GM23338 (cell line): ENCODE data around the gene KMT2C. TPM values are rescaled to one million over a fixed set of nuclear protein-coding genes. Genes with fewer than 3 reads are reported as not detected.
"Not testable (repeated sequence)": the region's sequence is repeated elsewhere in the genome, so short reads cannot be mapped to it uniquely, and the experiment has no call there.

Experiments used
- ATAC-seq: fragments of 200-7000 bp; cut with Tn5 transposase; 3 replicates; pipeline ENCODE4 v1.9.1; 2020
- DNase-seq: peaks from one replicate; pipeline ENCODE4 v3.0.0-alpha.2; 2015; ENCODE audit warnings: low spot score
- H2AFZ ChIP-seq: fragments of 200-600 bp; sonication (generic); 2 replicates; pipeline ENCODE4 v1.8.0; 2016; ENCODE audit warnings: antibody characterized with exemption, mild to moderate bottlenecking, moderate library complexity
- H3F3A ChIP-seq: fragments of 200-600 bp; sonication (generic); replicated peaks from 2 replicates; pipeline ENCODE4 v1.8.0; 2017; ENCODE audit warnings: antibody characterized with exemption, mixed run types, low read depth
- H3K27ac ChIP-seq: fragments of 200-600 bp; sonication (generic); 2 replicates; pipeline ENCODE4 v1.6.1; 2016; ENCODE audit warnings: low read depth
- H3K27me3 ChIP-seq: fragments of 200-600 bp; sonication (generic); 2 replicates; pipeline ENCODE4 v1.8.0; 2016; ENCODE audit warnings: mild to moderate bottlenecking, mixed run types, moderate library complexity; ENCODE audit not compliant: insufficient read depth
- H3K36me3 ChIP-seq: fragments of 200-600 bp; sonication (generic); 2 replicates; pipeline ENCODE4 v1.8.0; 2016; ENCODE audit warnings: mild to moderate bottlenecking; ENCODE audit not compliant: insufficient read depth
- H3K4me1 ChIP-seq: fragments of 200-600 bp; sonication (generic); 2 replicates; pipeline ENCODE4 v1.8.0; 2016; ENCODE audit warnings: mild to moderate bottlenecking, moderate library complexity; ENCODE audit not compliant: insufficient read depth
- H3K4me2 ChIP-seq: fragments of 200-600 bp; sonication (generic); 2 replicates; pipeline ENCODE4 v1.7.1; 2017; ENCODE audit warnings: mixed run types
- H3K4me3 ChIP-seq: fragments of 200-600 bp; sonication (generic); 2 replicates; pipeline ENCODE4 v1.6.1; 2016; ENCODE audit warnings: mixed run types
- H3K79me2 ChIP-seq: fragments of 200-600 bp; sonication (generic); replicated peaks from 2 replicates; pipeline ENCODE4 v1.8.0; 2017; ENCODE audit warnings: mild to moderate bottlenecking; ENCODE audit not compliant: insufficient read depth
- H3K9me2 ChIP-seq: fragments of 200-600 bp; sonication (generic); 2 replicates; pipeline ENCODE4 v1.8.0; 2017; ENCODE audit not compliant: insufficient read depth
- H4K20me1 ChIP-seq: fragments of 200-600 bp; sonication (generic); replicated peaks from 2 replicates; pipeline ENCODE4 v1.8.0; 2017; ENCODE audit warnings: mild to moderate bottlenecking; ENCODE audit not compliant: insufficient read depth
- H3K27ac Mint-ChIP-seq: 2 replicates; pipeline ENCODE4 v1.8.0; 2020; ENCODE audit warnings: inconsistent platforms, mild to moderate bottlenecking, moderate library complexity, mixed read lengths
- H3K27me3 Mint-ChIP-seq: 3 replicates; pipeline ENCODE4 v1.8.0; 2022; ENCODE audit warnings: low read depth, mild to moderate bottlenecking, moderate library complexity, mixed read lengths, inconsistent platforms; ENCODE audit not compliant: insufficient read depth, poor library complexity
- H3K36me3 Mint-ChIP-seq: 3 replicates; pipeline ENCODE4 v1.8.0; 2021; ENCODE audit warnings: low read depth, mild to moderate bottlenecking, inconsistent platforms, moderate library complexity, mixed read lengths
- H3K4me1 Mint-ChIP-seq: 3 replicates; pipeline ENCODE4 v1.8.0; 2020; ENCODE audit warnings: mild to moderate bottlenecking, inconsistent platforms, mixed read lengths
- H3K4me3 Mint-ChIP-seq: 3 replicates; pipeline ENCODE4 v1.8.0; 2021; ENCODE audit warnings: moderate library complexity, mild to moderate bottlenecking, inconsistent platforms, mixed read lengths
- H3K9me3 Mint-ChIP-seq: 3 replicates; pipeline ENCODE4 v1.8.0; 2020; ENCODE audit warnings: moderate library complexity, mild to moderate bottlenecking, inconsistent platforms, mixed read lengths
- CREB1 ChIP-seq: fragments of 250-450 bp; sonication (Bioruptor Pico); IDR thresholded peaks from 2 replicates; pipeline ENCODE4 v1.5.0; 2020; ENCODE audit warnings: low read depth, mild to moderate bottlenecking, moderate library complexity
- EZH2phosphoT487 ChIP-seq: fragments of 200-600 bp; sonication (generic); IDR thresholded peaks from one replicate; pipeline ENCODE4 v1.8.1; 2018; ENCODE audit warnings: antibody characterized with exemption; ENCODE audit not compliant: unreplicated experiment
- POLR2AphosphoS5 ChIP-seq: IDR thresholded peaks from 2 replicates; pipeline ENCODE4 v1.6.1; 2016; ENCODE audit warnings: antibody characterized with exemption, low read depth
- polyA plus RNA-seq: library from polyadenylated mRNA; unstranded; fragments of >200 nt; fragmentation: Nextera tagmentation; extraction: Ambion mirVana; gene quantifications from 2 replicates; pipeline ENCODE4 v1.2.1, GENCODE V29; 2016
- total RNA-seq: library from RNA; depleted of rRNA; stranded (reverse); fragments of >200 nt; shearing (Covaris generic); gene quantifications from 2 replicates; pipeline ENCODE4 v1.2.3, GENCODE V29; 2014
- TF ChIP-seq, protein P1 (sequence below): IDR thresholded peaks from one replicate; pipeline ENCODE4 v1.6.1; 2018; ENCODE audit warnings: antibody characterized with exemption; ENCODE audit not compliant: unreplicated experiment
- TF ChIP-seq, protein P2 (sequence below): fragments of 250-450 bp; sonication (Bioruptor Pico); IDR thresholded peaks from 2 replicates; pipeline ENCODE4 v1.5.0; 2020; ENCODE audit warnings: mild to moderate bottlenecking, moderate library complexity

The KMT2C gene
- total and polyA plus RNA-seq, 2 experiments from 2014 or later = 11.4 to 39.0 TPM

DNA sequence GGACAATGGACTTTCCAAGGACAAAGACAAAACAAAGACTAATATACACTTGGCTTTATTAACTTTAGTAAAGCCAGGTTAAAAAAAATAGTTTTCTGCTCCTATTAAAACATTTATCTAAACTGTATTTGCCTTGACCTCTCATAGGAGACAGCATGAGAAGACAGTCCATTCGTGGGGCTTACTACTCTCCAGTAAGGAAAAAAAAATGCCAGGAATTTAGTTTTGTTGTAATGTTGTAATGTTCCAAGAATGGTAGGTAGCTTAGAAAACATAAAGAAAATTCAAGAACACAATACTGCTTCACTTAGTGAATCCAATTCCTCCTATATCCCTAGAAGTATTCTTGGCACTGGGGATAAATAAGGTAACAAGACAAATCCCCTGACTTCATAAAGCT lies 81.7 kb downstream of the KMT2C start:
- peaks cover 1% of the 10 kb centered on the region for H3K27me3 Mint-ChIP-seq
- no peak overlapping the region for H3K27ac Mint-ChIP-seq
- H3K4me3 Mint-ChIP-seq = no peak overlapping the region
- H3K9me3 Mint-ChIP-seq = peaks cover 11% of the 10 kb centered on the region
- no peaks in the 10 kb centered on the region for H4K20me1 ChIP-seq
- H3K79me2 ChIP-seq = peaks cover 20% of the 10 kb centered on the region
- H3K4me3 ChIP-seq = no peak overlapping the region
- no peaks in the 10 kb centered on the region; the same call in 2 of the 3 replicates for H3K4me1 Mint-ChIP-seq
- DNase-seq (no peak), ATAC-seq (no peak)
- H3K36me3 ChIP-seq = no peaks in the 10 kb centered on the region
- no peaks in the 10 kb centered on the region for H3F3A ChIP-seq
- H3K4me1 ChIP-seq = no peaks in the 10 kb centered on the region
- H3K27ac ChIP-seq = no peak overlapping the region
- no peaks in the 10 kb centered on the region for H3K9me2 ChIP-seq
- no peak overlapping the region for H3K4me2 ChIP-seq
- H2AFZ ChIP-seq = no peak overlapping the region
- TF ChIP-seq EZH2phosphoT487 (no peak), POLR2AphosphoS5 (no peak), CREB1 (CRISPR knock-in tag) (no peak)
- TF ChIP-seq, protein P1, sequence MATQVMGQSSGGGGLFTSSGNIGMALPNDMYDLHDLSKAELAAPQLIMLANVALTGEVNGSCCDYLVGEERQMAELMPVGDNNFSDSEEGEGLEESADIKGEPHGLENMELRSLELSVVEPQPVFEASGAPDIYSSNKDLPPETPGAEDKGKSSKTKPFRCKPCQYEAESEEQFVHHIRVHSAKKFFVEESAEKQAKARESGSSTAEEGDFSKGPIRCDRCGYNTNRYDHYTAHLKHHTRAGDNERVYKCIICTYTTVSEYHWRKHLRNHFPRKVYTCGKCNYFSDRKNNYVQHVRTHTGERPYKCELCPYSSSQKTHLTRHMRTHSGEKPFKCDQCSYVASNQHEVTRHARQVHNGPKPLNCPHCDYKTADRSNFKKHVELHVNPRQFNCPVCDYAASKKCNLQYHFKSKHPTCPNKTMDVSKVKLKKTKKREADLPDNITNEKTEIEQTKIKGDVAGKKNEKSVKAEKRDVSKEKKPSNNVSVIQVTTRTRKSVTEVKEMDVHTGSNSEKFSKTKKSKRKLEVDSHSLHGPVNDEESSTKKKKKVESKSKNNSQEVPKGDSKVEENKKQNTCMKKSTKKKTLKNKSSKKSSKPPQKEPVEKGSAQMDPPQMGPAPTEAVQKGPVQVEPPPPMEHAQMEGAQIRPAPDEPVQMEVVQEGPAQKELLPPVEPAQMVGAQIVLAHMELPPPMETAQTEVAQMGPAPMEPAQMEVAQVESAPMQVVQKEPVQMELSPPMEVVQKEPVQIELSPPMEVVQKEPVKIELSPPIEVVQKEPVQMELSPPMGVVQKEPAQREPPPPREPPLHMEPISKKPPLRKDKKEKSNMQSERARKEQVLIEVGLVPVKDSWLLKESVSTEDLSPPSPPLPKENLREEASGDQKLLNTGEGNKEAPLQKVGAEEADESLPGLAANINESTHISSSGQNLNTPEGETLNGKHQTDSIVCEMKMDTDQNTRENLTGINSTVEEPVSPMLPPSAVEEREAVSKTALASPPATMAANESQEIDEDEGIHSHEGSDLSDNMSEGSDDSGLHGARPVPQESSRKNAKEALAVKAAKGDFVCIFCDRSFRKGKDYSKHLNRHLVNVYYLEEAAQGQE = no peak
- TF ChIP-seq, protein P2, sequence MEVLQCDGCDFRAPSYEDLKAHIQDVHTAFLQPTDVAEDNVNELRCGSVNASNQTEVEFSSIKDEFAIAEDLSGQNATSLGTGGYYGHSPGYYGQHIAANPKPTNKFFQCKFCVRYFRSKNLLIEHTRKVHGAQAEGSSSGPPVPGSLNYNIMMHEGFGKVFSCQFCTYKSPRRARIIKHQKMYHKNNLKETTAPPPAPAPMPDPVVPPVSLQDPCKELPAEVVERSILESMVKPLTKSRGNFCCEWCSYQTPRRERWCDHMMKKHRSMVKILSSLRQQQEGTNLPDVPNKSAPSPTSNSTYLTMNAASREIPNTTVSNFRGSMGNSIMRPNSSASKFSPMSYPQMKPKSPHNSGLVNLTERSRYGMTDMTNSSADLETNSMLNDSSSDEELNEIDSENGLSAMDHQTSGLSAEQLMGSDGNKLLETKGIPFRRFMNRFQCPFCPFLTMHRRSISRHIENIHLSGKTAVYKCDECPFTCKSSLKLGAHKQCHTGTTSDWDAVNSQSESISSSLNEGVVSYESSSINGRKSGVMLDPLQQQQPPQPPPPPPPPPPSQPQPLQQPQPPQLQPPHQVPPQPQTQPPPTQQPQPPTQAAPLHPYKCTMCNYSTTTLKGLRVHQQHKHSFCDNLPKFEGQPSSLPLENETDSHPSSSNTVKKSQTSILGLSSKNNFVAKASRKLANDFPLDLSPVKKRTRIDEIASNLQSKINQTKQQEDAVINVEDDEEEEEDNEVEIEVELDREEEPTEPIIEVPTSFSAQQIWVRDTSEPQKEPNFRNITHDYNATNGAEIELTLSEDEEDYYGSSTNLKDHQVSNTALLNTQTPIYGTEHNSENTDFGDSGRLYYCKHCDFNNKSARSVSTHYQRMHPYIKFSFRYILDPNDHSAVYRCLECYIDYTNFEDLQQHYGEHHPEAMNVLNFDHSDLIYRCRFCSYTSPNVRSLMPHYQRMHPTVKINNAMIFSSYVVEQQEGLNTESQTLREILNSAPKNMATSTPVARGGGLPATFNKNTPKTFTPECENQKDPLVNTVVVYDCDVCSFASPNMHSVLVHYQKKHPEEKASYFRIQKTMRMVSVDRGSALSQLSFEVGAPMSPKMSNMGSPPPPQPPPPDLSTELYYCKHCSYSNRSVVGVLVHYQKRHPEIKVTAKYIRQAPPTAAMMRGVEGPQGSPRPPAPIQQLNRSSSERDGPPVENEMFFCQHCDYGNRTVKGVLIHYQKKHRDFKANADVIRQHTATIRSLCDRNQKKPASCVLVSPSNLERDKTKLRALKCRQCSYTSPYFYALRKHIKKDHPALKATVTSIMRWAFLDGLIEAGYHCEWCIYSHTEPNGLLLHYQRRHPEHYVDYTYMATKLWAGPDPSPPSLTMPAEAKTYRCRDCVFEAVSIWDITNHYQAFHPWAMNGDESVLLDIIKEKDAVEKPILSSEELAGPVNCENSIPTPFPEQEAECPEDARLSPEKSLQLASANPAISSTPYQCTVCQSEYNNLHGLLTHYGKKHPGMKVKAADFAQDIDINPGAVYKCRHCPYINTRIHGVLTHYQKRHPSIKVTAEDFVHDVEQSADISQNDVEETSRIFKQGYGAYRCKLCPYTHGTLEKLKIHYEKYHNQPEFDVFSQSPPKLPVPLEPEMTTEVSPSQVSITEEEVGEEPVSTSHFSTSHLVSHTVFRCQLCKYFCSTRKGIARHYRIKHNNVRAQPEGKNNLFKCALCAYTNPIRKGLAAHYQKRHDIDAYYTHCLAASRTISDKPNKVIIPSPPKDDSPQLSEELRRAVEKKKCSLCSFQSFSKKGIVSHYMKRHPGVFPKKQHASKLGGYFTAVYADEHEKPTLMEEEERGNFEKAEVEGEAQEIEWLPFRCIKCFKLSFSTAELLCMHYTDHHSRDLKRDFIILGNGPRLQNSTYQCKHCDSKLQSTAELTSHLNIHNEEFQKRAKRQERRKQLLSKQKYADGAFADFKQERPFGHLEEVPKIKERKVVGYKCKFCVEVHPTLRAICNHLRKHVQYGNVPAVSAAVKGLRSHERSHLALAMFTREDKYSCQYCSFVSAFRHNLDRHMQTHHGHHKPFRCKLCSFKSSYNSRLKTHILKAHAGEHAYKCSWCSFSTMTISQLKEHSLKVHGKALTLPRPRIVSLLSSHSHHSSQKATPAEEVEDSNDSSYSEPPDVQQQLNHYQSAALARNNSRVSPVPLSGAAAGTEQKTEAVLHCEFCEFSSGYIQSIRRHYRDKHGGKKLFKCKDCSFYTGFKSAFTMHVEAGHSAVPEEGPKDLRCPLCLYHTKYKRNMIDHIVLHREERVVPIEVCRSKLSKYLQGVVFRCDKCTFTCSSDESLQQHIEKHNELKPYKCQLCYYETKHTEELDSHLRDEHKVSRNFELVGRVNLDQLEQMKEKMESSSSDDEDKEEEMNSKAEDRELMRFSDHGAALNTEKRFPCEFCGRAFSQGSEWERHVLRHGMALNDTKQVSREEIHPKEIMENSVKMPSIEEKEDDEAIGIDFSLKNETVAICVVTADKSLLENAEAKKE = no peak
- H3K36me3 Mint-ChIP-seq = peaks cover 31% of the 10 kb centered on the region
- no peaks in the 10 kb centered on the region for H3K27me3 ChIP-seq

DNA sequence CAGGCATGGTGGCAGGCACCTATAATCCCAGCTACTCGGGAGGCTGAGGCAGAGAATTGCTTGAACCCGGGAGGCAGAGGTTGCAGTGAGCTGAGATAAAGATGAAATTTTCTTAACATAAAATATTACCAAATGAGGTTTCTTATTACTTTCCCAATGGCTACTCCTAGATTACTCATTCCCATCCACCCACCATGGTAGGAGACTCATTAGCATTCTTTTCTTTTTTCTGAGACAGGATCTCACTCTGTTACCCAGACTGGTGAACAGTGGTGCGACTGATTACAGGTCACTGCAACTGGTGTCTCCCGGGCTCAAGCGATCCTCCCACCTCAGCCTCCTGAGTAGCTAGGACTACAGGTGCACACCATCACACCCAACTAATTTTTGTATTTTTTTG lies 82.5 kb downstream of the KMT2C start:
- peaks cover 12% of the 10 kb centered on the region; the same call in 1 of the 2 replicates for H3K79me2 ChIP-seq
- H3K27ac ChIP-seq, H3K27ac Mint-ChIP-seq, H3K27me3 Mint-ChIP-seq, H3K27me3 ChIP-seq, H4K20me1 ChIP-seq, H3K9me2 ChIP-seq, H3K4me3 Mint-ChIP-seq, H3K4me1 ChIP-seq, H3K4me1 Mint-ChIP-seq, H2AFZ ChIP-seq, DNase-seq, H3F3A ChIP-seq, ATAC-seq, H3K36me3 ChIP-seq, H3K4me3 ChIP-seq, H3K4me2 ChIP-seq: not testable (repeated sequence)
- H3K36me3 Mint-ChIP-seq = peaks cover 38% of the 10 kb centered on the region
- peaks cover 17% of the 10 kb centered on the region for H3K9me3 Mint-ChIP-seq

DNA sequence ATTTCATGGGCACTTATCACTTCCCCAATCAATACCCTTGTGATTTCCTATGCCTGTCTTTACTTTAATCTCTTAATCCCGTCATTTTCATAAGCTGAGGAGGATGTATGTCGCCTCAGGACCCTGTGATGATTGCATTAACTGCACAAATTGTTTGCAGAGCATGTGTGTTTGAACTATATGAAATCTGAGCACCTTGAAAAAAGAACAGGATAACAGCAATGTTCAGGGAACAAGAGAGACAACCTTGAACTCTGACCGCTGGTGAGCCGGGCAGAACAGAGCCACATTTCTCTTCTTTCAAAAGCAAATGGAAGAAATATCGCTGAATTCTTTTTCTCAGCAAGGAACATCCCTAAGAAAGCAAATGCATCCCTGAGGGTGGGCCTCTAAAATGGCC lies 84.1 kb downstream of the KMT2C start:
- not testable (repeated sequence) for H3K4me1 Mint-ChIP-seq, H3K79me2 ChIP-seq, H3K4me2 ChIP-seq, H3F3A ChIP-seq, H3K4me3 Mint-ChIP-seq, ATAC-seq, H3K27me3 ChIP-seq, H3K4me3 ChIP-seq, H3K9me2 ChIP-seq, H2AFZ ChIP-seq, H3K4me1 ChIP-seq, H4K20me1 ChIP-seq, H3K27me3 Mint-ChIP-seq, H3K27ac Mint-ChIP-seq, H3K27ac ChIP-seq, H3K36me3 ChIP-seq, DNase-seq
- Mint-ChIP-seq H3K9me3 (peaks cover 24% of the 10 kb centered on the region), H3K36me3 (peaks cover 49% of the 10 kb centered on the region)
